ENCODE results near the gene SLC35F2. TPM values are rescaled to one million over a fixed set of nuclear protein-coding genes. Genes with fewer than 3 reads are reported as not detected.
"Not testable (repeated sequence)": the region's sequence is repeated elsewhere in the genome, so short reads cannot be mapped to it uniquely, and the experiment has no call there.

SLC35F2 gene
- polyA plus RNA-seq, 1 donor = 21.1 TPM

GRCh38 chr11:107791343-107792048 lies 67.1 kb downstream of the SLC35F2 start:
- no peak for DNase-seq

GRCh38 chr11:107789767-107790166 lies 68.8 kb downstream of the SLC35F2 start:
- no peak for DNase-seq

GRCh38 chr11:107787733-107788132 lies 70.9 kb downstream of the SLC35F2 start:
- no peak for DNase-seq

- no peak for DNase-seq
These were observed 73.2 kb downstream of the SLC35F2 start for GRCh38 chr11:107785401-107785800.

GRCh38 chr11:107783121-107783520 lies 75.5 kb downstream of the SLC35F2 start:
- no peak for DNase-seq

- DNase-seq = no peak
These were observed 77.8 kb downstream of the SLC35F2 start for GRCh38 chr11:107780775-107781174.

GRCh38 chr11:107780136-107780535 lies 78.5 kb downstream of the SLC35F2 start:
- no peak for DNase-seq

GRCh38 chr11:107778839-107779517 lies 79.6 kb downstream of the SLC35F2 start:
- DNase-seq = no peak

GRCh38 chr11:107777110-107777509 lies 81.5 kb downstream of the SLC35F2 start:
- no peak for DNase-seq

- DNase-seq = no peak
These were observed 82.5 kb downstream of the SLC35F2 start for GRCh38 chr11:107776062-107776461.

GRCh38 chr11:107770551-107770951 lies 88.0 kb downstream of the SLC35F2 start:
- no peak for DNase-seq

- DNase-seq = no peak
These were observed 89.4 kb downstream of the SLC35F2 start for GRCh38 chr11:107769189-107769588.

GRCh38 chr11:107758719-107759355 lies 99.8 kb downstream of the SLC35F2 start:
- DNase-seq = not testable (repeated sequence)

GRCh38 chr11:107757661-107758060 lies 100.9 kb downstream of the SLC35F2 start:
- DNase-seq = no peak

GRCh38 chr11:107756553-107756952 lies 102.0 kb downstream of the SLC35F2 start:
- no peak for DNase-seq

GRCh38 chr11:107752949-107753822 lies 105.4 kb downstream of the SLC35F2 start:
- DNase-seq = no peak

GRCh38 chr11:107752508-107752907 lies 106.1 kb downstream of the SLC35F2 start:
- no peak for DNase-seq

- no peak for DNase-seq
These were observed 107.5 kb downstream of the SLC35F2 start for GRCh38 chr11:107751082-107751481.

GRCh38 chr11:107750313-107750712 lies 108.3 kb downstream of the SLC35F2 start:
- no peak for DNase-seq

- no peak for DNase-seq
These were observed 111.0 kb downstream of the SLC35F2 start for GRCh38 chr11:107747622-107748021.

- no peak for DNase-seq
These were observed 113.9 kb downstream of the SLC35F2 start for GRCh38 chr11:107744736-107745135.

GRCh38 chr11:107743191-107743590 lies 115.4 kb downstream of the SLC35F2 start:
- DNase-seq = no peak
